Prostate gland (tissue), 2 donors: Measurements from ENCODE around the gene TUBG1.
A peak's percentile ranks its signal among the peaks of the same experiment; 100 is the strongest.

Experiments
- POLR2A ChIP-seq: fragments of 450-650 bp; IDR thresholded peaks from one replicate; pipeline ENCODE4 v1.6.1; 2016; ENCODE audit warnings: antibody characterized with exemption, mild to moderate bottlenecking
- POLR2AphosphoS5 ChIP-seq: sonication (generic); formaldehyde crosslinking; IDR thresholded peaks from one replicate; pipeline ENCODE4 v1.6.1; 2017; ENCODE audit warnings: antibody characterized with exemption
- TF ChIP-seq, protein P1 (sequence below), 4 experiments: fragments of 200-600 bp in 2 of 4; fragments of 450-650 bp in 2 of 4; sonication (generic) in 2 of 4; IDR thresholded peaks; 1 replicate in 3 of 4; 2 replicates in 1 of 4; pipeline ENCODE4 v1.5.1; 2016 to 2019; ENCODE audit warnings: antibody characterized with exemption in 4 of 4, mild to moderate bottlenecking in 2 of 4, moderate library complexity in 2 of 4

DNA sequence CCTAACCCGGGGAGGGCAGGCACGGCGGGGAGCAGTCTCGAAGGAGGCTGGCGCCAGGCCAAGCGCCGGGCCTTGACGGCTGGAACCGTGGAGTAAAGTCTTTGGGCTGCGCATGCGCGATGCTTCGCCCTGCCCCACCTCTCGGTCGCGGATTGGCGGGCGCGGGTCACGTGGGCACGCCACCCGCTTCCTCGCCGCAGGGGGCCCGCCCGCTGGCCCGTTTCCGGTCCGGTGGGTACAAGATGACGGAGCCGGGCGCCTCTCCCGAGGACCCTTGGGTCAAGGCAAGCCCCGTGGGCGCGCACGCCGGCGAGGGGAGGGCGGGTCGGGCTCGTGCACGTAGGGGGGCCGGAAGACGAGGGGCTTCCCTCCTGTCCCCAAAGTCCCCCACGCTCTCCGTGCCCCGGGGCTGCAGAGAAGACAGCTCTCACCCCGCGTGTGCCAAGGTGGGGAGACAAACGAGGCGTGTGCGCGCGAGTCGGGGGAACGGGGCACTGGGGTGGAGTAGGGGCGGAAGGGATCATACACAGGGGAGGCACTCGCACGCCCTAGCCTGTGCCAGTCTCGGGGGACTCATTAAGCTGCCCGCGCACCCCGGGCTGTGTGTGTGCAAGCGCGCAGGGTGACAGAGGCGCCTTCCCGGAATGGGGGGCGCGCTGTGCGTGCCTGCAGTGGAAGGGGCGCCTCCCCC is 42.5 kb upstream of the TUBG1 start, which contains the start of gene MLX:
- TF ChIP-seq, protein P1, sequence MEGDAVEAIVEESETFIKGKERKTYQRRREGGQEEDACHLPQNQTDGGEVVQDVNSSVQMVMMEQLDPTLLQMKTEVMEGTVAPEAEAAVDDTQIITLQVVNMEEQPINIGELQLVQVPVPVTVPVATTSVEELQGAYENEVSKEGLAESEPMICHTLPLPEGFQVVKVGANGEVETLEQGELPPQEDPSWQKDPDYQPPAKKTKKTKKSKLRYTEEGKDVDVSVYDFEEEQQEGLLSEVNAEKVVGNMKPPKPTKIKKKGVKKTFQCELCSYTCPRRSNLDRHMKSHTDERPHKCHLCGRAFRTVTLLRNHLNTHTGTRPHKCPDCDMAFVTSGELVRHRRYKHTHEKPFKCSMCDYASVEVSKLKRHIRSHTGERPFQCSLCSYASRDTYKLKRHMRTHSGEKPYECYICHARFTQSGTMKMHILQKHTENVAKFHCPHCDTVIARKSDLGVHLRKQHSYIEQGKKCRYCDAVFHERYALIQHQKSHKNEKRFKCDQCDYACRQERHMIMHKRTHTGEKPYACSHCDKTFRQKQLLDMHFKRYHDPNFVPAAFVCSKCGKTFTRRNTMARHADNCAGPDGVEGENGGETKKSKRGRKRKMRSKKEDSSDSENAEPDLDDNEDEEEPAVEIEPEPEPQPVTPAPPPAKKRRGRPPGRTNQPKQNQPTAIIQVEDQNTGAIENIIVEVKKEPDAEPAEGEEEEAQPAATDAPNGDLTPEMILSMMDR (IDR thresholded peaks at IDR 0.05): peak in 2 of 4 experiments; percentile 12 to 31
- TF ChIP-seq POLR2AphosphoS5 (peak; percentile 94), POLR2A (peak; percentile 47)
